Lung (tissue), 12 donors: ENCODE data around the gene FUT9. TPM values are rescaled to one million over a fixed set of nuclear protein-coding genes. Genes with fewer than 3 reads are reported as not detected.

Experiments
- ATAC-seq: fragments of 200-7000 bp; cut with Tn5 transposase; one replicate; pipeline ENCODE4 v1.9.1; 2020; ENCODE audit warnings: moderate number of reproducible peaks; ENCODE audit not compliant: insufficient read depth, low FRiP score
- DNase-seq, 3 donors: peaks; one replicate each; pipeline ENCODE4 v3.0.0-alpha.2; 2013 to 2017
- H3K27ac ChIP-seq, 2 donors: one replicate each; pipeline ENCODE4 v1.5.1; 2013; ENCODE audit warnings: mild to moderate bottlenecking in 2 of 2, moderate library complexity in 2 of 2, control low read depth in 1 of 2, inconsistent platforms in 1 of 2, low read depth in 1 of 2, low read length in 1 of 2
- H3K27me3 ChIP-seq, 3 donors: one replicate each; pipeline ENCODE4 v1.5.1; 2013; ENCODE audit warnings: low read length in 2 of 3; ENCODE audit not compliant: control insufficient read depth in 3 of 3, insufficient read depth in 3 of 3
- H3K36me3 ChIP-seq, 4 donors: one replicate each; pipeline ENCODE4 v1.5.1; 2013; ENCODE audit warnings: low read length in 4 of 4, mild to moderate bottlenecking in 1 of 4, moderate library complexity in 1 of 4; ENCODE audit not compliant: control insufficient read depth in 4 of 4, insufficient read depth in 4 of 4
- H3K4me1 ChIP-seq, 5 donors: one replicate each; pipeline ENCODE4 v1.5.1; 2013; ENCODE audit warnings: low read length in 5 of 5, mild to moderate bottlenecking in 2 of 5, moderate library complexity in 1 of 5; ENCODE audit not compliant: control insufficient read depth in 5 of 5, insufficient read depth in 5 of 5
- H3K4me3 ChIP-seq: one replicate; pipeline ENCODE4 v1.5.1; 2013; ENCODE audit warnings: mild to moderate bottlenecking, control low read depth, moderate library complexity
- H3K9ac ChIP-seq, 2 donors: one replicate each; pipeline ENCODE4 v1.5.1; 2013; ENCODE audit warnings: low read length in 2 of 2, control low read depth in 1 of 2; ENCODE audit not compliant: insufficient read depth in 1 of 2
- H3K9me3 ChIP-seq, 4 donors: one replicate each; pipeline ENCODE4 v1.5.1; 2013; ENCODE audit warnings: low read length in 3 of 4, mild to moderate bottlenecking in 1 of 4, moderate library complexity in 1 of 4; ENCODE audit not compliant: control insufficient read depth in 4 of 4, insufficient read depth in 3 of 4
- WGBS, 2 donors: extraction: QIAGEN DNeasy Blood & Tissue Kit; methylation state at CpG; one replicate each; pipeline ENCODE4 v1.1.7; 2013; 5-methylcytosine and 5-hydroxymethylcytosine counted together
- polyA plus RNA-seq, 2 donors: library from polyadenylated mRNA; stranded (reverse); fragments of 200-250 nt; gene quantifications; one replicate each; pipeline ENCODE4 v1.2.1, GENCODE V29; 2013
- total RNA-seq, 2 donors: library from RNA; depleted of rRNA in 1 of 2; stranded (reverse); fragments of >200 nt in 1 of 2; gene quantifications; one replicate each; pipeline ENCODE4 v1.2.1, GENCODE V29; 2014 to 2021
- TF ChIP-seq, protein P1 (sequence below): IDR thresholded peaks from 2 replicates; pipeline ENCODE4 v1.5.1; 2012; ENCODE audit warnings: mild to moderate bottlenecking; ENCODE audit errors: control extremely low read depth, extremely low read depth
- donor health status: control.
- donor health status: control.
- donor health status: Bipolar disorder and iron deficiency.
- donor health status: healthy.
- donor health status: DM: yes; HTN: yes; CAD: no.

The FUT9 gene
- total and polyA plus RNA-seq, 4 donors, result under 0.01 to 0.14 TPM; not detected in 2

DNA sequence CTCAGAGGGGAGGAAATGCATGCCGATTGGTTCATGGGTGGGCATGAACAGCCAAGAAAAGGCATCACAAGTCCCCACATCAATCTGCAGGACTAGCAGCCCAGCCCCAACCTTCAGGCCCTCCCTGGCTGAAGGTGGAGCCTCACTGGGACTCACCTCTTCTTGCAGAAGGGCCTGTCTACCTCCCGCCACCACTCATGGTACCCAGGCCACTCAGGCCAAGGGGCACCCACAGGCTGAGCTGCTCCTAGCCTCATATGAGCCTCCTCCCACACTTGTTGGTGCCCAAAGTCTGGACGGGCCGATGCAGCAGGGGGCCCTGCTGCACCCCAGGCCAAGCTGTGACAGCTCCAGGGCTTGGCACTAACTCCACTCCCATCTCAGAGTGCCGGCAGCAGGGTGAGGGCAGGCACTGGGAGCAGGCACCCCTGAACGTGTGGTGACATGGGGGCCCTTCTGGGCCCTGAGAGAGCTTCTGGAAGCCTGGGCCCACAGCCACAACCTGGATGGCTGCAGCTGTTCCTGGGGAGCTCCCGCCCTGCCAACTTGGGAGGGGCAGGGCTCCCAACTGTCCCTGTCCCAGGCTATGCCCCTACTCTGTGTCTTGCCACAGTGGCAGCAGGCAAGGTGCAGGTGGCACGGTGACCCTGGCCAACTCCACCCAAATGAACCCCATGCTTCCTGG lies 13.7 kb upstream of the FUT9 start:
- H3K4me3 ChIP-seq, result no peak overlapping the region

DNA sequence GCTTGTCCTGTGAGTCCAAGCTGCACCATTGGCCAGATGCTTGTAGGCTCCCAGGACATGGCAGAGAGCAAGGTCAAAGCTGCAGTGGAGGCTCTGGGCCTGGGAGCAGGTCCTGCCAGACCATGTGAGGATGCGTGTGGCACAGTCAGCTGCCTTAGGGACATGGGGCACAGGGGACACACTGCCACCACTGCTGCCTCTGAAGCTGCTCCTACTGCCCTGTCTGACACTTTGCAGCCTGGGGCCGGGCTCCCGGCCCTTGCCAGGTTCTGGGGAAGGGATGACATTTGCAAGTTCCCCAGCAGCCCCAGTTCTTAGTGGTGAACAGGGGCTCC lies 13.2 kb upstream of the FUT9 start:
- H3K9ac ChIP-seq, result no peak overlapping the region
- ATAC-seq (no peak), DNase-seq (no peak)
- no peaks in the 10 kb centered on the region for H3K27me3 ChIP-seq
- WGBS, 2 donors, result 83 to 93% methylated on average over 3 of the region's 3 CpGs
- no peak overlapping the region for H3K27ac ChIP-seq
- no peaks in the 10 kb centered on the region for H3K4me1 ChIP-seq
- H3K36me3 ChIP-seq, result no peaks in the 10 kb centered on the region
- H3K4me3 ChIP-seq, result no peak overlapping the region
- peaks cover 0 to 5% (median 0%) of the 10 kb centered on the region in 4 donors for H3K9me3 ChIP-seq
- TF ChIP-seq, protein P1, sequence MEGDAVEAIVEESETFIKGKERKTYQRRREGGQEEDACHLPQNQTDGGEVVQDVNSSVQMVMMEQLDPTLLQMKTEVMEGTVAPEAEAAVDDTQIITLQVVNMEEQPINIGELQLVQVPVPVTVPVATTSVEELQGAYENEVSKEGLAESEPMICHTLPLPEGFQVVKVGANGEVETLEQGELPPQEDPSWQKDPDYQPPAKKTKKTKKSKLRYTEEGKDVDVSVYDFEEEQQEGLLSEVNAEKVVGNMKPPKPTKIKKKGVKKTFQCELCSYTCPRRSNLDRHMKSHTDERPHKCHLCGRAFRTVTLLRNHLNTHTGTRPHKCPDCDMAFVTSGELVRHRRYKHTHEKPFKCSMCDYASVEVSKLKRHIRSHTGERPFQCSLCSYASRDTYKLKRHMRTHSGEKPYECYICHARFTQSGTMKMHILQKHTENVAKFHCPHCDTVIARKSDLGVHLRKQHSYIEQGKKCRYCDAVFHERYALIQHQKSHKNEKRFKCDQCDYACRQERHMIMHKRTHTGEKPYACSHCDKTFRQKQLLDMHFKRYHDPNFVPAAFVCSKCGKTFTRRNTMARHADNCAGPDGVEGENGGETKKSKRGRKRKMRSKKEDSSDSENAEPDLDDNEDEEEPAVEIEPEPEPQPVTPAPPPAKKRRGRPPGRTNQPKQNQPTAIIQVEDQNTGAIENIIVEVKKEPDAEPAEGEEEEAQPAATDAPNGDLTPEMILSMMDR, result no peak

More for the DNA sequence above, 13.7 kb upstream of the FUT9 start:
- peaks cover 0 to 5% (median 0%) of the 10 kb centered on the region in 4 donors for H3K9me3 ChIP-seq
- H3K27me3 ChIP-seq, result no peaks in the 10 kb centered on the region
- no peak overlapping the region for H3K9ac ChIP-seq
- no peaks in the 10 kb centered on the region for H3K36me3 ChIP-seq
- no peak overlapping the region for H3K27ac ChIP-seq
- 88 to 90% methylated on average over 8 of the region's 8 CpGs for WGBS, 2 donors
- TF ChIP-seq, protein P1, result no peak
- ATAC-seq (no peak), DNase-seq (no peak)
- no peaks in the 10 kb centered on the region for H3K4me1 ChIP-seq

DNA sequence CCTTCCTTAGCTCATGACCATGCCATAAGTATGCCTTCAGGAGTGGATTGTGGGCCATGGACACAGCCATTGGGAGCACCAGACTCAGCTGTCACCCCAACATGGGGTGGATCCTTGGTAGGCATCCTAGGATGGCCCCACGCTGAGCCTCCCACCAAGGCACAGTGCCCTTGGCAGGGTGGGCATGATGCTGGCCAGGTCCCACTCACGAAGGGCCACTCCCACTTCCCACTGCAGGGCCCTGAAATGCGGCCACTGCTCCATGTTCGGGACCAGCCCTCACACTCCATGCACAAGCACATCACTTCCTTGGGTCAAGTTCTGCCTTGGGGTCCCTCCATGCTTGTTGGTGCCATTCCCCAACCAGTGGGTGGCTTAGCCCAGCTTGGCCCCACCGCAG lies 12.9 kb upstream of the FUT9 start:
- Histone ChIP-seq H3K9ac (no peak overlapping the region), H3K36me3 (no peaks in the 10 kb centered on the region), H3K27me3 (no peaks in the 10 kb centered on the region), H3K9me3 (peaks cover 0 to 5% (median 0%) of the 10 kb centered on the region in 4 donors), H3K4me3 (no peak overlapping the region), H3K27ac (no peak overlapping the region), H3K4me1 (no peaks in the 10 kb centered on the region)
- TF ChIP-seq, protein P1, result no peak
- no peak for ATAC-seq
- WGBS, 2 donors, result 89 to 97% methylated on average over 5 of the region's 5 CpGs
- DNase-seq, result no peak

DNA sequence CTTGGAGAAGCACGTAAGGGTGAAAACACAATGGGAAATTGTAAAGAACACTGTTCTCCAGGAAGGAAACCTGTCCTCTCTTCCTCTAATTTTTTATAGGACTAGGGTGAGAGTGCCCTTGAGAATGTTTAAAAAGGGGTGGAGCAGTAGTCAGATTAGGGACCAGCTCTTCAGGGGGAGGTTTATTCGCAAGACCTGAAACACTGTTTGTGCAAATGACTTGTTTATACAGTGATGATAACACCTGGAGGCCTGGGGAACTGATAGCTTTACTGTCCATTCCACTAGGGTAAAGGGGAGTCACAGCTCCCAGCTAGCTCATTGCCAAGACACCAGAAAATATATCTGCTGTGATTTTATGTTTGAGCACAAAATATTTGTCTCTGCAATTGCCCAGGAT lies 8.1 kb upstream of the FUT9 start:
- Histone ChIP-seq H3K36me3 (no peaks in the 10 kb centered on the region), H3K4me3 (no peak overlapping the region), H3K27me3 (no peaks in the 10 kb centered on the region), H3K4me1 (no peaks in the 10 kb centered on the region), H3K27ac (no peak overlapping the region), H3K9ac (no peak overlapping the region), H3K9me3 (peaks cover 0 to 5% (median 0%) of the 10 kb centered on the region in 4 donors)
- TF ChIP-seq, protein P1, result no peak
- DNase-seq (no peak), ATAC-seq (no peak)
- 46 to 64% methylated on average over 2 of the region's 2 CpGs for WGBS, 2 donors
